HG03025 (cell line): ENCODE results near the gene FXN.
"Not testable (repeated sequence)": the region's sequence is repeated elsewhere in the genome, so short reads cannot be mapped to it uniquely, and the experiment has no call there.

ENCODE experiments used
- ATAC-seq: cut with Tn5 transposase; IDR thresholded peaks from one replicate; pipeline ENCODE4 v1.9.1; 2021; ENCODE audit warnings: mild to moderate bottlenecking, moderate library complexity; ENCODE audit not compliant: unreplicated experiment, low FRiP score

Gene FXN

DNA sequence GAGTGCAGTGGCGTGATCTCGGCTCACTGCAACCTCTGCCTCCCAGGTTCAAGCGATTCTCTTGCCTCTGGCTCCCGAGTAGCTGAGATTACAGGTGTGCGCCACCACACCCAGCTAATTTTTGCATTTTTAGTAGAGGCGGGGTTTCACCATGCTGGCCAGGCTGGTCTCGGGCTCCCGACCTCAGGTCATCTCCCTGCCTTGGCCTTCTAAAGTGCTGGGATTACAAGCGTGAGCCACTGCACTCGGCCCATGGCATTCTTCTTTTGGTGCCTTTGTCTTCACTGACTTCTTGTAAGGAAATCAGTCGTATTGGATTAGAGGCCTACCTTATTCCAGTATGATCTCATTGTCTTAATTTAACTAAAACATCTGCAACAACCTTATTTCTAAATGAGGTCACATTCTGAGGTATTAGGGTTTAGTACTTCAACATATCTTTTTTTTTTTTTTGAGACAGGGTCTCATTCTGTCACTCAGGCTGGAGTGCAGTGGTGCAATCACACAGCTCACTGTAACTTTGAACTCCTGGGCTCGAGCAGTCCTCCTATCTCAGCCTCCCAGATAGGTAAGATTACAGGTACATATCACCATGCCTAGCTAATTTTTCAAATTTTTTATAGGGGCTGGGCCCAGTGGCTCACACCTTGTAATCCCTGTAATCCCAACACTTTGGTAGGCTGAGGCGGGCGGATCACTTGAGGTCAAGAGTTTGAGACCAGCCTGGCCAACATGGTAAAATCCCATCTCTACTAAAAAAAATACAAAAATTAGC lies 59.0 kb downstream of the FXN start:
- ATAC-seq, result not testable (repeated sequence)

DNA sequence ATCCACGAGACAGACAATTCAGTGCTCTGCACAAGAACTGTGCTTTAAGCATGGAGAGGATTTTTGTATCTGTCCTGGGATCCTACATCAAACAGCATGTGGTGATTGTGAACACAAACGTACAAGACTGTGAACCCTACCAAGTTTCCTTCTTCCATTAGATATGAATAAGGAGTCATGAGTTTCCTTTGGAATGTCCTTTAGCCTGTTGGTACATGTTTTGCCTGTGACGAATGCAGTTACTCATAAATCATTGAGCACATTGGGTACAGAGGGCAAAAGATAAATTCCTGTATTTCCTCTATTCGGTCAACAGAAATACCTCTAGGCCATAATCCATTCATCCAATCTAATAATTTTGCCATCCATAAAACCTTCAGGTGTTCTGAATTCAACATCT lies 61.5 kb downstream of the FXN start:
- ATAC-seq, result no peak

GRCh38 chr9:69097923-69098593 lies 62.5 kb downstream of the FXN start:
- no peak for ATAC-seq

DNA sequence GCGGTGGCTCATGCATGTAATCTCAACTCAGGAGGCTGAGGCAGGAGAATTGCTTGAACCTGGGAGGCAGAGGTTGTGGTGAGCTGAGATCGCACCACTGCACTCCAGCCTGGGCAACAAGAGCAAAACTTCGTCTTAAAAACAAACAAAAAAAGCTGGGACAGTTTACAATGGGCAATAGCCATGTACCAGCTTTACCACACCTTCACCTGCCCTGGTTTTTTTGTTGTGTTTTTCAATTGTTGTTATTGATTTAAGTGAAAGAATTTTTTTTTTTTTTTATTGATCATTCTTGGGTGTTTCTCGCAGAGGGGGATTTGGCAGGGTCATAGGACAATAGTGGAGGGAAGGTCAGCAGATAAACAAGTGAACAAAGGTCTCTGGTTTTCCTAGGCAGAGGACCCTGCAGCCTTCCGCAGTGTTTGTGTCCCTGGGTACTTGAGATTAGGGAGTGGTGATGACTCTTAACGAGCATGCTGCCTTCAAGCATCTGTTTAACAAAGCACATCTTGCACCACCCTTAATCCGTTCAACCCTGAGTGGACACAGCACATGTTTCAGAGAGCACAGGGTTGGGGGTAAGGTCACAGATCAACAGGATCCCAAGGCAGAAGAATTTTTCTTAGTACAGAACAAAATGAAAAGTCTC lies 67.9 kb downstream of the FXN start:
- ATAC-seq, result not testable (repeated sequence)

DNA sequence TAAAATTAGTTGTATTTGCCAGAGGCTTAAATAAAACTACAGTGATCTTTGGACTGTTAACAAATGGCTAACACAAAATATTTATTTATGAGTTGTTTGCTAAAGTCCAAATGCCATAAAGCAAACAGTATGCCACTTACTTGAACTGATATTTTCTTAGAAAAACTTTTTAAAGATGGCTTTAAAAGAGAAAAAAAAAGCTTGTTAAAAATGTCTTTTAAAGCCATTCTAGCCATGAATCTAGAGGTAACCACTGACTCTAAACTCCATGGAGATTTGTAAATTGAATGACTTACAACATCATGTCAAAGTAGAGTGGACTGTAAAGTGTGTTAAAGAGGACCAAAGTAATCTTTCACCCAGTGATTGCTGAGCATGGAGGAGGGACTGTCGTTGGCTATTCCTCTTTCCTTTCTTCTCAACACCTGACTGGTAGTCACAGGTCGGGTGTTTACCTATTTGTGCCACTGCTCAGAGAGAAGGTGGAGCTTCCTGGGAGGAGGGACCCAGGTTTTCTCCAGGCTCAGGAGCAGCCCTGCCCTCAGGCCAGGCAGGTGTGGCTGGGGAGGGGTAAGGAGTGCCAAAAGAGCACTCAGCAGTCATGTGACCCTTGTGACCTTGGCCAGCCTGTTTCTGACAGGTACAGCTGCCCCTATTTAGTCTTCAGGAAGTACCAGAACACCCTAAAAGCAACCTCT lies 69.4 kb downstream of the FXN start:
- ATAC-seq, result no peak

DNA sequence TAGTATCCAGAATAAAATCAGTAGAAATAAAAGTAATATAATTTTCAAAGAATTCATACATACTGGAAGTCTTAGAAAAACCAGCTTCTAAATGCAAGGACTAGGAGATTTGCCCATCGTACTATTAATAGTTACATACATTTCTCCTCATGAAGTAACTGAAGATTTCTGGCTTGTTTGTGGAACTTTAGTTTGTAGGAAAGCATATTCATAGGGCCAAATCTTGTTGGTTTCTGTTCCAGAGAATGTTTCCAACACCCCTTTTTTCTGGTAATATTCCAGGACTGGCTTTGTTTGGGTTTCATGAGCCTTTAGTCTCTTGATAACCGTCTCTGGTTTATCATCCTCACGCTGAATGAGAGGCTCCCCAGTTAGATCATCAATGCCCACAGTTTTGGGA lies 72.2 kb downstream of the FXN start:
- ATAC-seq, result no peak

GRCh38 chr9:69108706-69109105 lies 73.2 kb downstream of the FXN start:
- not testable (repeated sequence) for ATAC-seq

DNA sequence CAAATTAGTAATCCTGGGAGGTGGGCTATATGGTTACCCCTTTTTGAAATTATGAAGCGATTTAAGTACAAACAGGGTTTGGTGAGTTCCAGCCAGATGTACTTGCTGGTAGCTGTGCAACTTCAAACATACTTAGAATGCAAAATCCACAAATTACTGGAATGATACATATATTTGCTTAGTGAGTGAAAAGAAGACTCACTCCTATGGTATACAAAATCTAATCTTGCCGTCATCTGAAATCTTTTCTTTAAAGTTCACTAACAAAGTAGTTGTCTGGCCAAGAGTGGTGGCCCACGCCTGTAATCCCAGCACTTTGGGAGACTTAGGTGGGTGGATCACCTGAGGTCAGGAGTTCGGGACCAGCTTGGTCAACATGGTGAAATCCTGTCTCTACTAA lies 73.6 kb downstream of the FXN start:
- ATAC-seq, result no peak

DNA sequence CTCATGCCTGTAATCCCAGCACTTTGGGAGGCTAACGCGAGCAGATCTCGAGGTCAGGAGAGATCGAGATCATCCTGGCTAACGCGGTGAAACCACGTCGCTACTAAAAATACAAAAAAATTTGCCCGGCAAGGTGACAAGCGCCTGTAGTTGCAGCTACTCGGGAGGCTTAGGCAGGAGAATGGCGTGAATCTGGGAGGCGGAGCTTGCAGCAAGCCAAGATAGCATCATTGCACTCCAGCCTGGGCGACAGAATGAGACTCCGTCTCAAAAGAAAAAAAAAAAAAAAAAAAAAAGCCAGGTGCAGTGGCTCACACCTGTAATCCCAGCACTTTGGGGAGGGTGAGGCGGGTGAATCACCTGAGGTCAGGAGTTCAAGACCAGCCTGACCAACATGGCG lies 77.1 kb downstream of the FXN start:
- ATAC-seq, result not testable (repeated sequence)

- no peak for ATAC-seq
Observed at GRCh38 chr9:69115621-69116020, 80.1 kb downstream of the FXN start.

DNA sequence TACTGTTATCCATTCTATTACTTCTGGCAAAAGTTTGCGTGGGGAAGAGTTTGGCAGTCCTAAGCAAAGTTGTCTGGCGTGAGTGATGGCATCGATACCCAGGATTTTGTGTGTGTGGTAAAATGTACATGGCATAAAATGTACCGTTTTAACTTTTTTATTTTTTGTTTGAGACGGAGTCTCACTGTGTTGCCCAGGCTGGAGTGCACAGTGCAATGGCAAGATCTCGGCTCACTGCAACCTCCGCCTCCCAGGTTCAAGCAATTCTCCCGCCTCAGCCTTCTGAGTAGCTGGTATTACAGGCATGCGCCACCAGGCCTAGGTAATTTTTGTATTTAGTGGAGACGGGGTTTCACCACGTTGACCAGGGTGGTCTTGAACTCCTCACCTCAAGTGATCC lies 83.1 kb downstream of the FXN start:
- no peak for ATAC-seq

DNA sequence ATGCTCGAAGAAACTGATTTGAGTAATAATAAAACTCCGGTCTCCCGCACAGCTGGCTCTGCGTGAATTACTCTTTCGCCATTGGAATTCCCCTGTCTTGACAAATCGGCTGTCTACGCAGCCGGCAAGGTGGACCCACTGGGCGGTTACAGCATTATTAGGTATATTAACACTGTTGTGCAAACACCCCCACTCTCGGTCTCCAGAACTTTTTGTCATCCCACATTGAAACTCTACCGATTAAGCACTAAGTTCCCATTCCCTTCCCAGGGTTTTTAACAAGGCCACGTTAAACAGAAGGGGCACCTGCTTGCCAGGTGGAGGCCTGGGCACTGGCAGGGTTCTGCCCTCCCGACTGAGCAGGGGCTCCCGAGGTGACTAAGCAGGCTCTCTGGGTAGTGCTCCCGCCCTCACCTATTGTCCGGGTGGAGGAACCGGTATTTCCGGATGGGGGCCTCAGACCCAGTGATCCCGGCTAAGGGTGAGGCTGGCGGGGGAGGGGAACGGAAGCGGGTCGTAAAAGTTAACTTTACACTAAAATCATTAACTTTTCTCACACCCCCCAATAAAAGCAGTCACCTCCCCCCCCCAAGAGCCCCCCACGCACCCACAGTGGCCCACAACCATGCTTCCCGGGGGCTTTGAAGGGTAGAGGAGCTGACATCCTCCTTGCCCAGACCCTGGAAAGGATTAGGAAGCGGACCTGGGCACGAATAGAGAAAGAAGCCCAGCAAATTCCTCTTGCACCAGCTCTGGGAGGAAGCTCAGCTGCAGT lies 85.0 kb downstream of the FXN start:
- ATAC-seq, result no peak

GRCh38 chr9:69121155-69122081 lies 85.9 kb downstream of the FXN start:
- peak; percentile 63 for ATAC-seq

GRCh38 chr9:69122082-69122548 lies 86.6 kb downstream of the FXN start:
- ATAC-seq, result peak; percentile 49

DNA sequence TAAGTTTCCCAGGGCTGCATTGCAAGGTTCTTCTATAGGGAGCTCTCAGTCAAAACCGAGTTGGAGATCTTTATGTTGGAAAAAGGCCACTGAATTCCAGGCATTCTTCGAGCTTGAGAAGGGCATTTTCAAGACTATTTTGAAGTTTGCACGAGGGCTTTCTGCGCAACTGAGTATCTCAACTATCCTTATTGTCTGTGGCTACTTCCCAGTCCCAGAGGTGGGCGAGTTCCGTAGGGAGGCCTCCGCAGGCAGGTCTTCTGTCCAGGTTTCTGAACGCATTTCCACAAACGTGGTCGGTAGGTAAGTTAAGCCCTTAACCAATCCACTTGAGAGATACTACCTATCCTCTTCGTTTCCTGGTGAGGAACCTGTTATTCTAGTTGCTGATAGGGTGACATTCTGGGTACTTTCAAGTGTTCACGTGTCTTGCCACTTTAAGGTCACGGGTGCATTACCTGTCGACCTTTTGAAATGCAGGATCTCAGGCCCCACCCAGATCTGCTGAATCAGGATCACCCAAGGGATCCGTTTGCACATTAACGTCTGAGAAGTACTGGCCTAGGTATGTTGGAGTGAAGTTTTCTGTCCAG lies 87.1 kb downstream of the FXN start:
- no peak for ATAC-seq

DNA sequence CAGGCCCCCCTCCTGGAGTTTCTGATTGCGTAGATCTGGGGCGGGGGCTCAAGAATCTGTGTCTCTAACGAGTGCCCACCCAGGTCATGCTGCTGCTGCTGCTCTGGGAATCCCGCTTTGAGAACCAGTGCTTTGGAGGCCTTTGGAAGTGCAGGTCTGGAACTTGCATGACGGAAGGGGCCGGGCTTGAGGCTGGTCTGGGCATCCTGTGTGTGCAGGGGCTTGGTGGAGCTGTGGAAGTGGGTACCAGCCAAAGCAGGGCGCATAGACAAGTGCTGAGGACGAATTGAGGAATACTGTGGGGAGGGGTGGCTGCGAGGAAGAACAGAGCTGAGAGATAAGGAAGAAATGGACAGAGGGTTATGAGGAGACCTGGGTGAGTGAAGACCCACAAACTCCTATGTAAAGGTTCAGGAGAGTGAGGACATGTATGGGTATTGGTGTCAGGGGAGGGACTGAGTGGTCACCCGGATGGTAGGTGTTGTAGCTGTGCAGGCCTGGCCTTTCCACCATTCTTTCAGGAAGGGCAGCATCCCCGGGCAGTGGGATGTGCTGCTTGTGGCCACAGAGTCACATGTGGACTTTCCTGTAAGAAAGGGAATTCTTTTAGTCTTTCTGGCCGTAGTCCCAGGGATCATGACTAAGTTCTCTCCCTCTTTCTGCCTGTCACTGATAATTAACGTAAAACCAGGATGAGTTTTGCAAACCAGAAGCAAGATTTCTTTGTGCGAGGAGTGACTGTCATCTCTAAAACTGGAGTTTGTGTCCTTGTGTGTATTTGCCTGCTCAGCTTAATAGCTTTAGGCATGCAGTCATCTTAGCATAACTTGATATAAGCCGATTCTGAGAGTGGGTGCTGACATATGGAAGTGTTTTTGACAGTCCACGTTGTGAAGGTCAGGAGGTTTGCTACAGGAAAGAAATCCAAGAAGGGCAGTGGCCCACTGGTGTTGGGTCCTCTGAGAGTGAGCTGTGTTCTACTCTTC lies 95.2 kb downstream of the FXN start:
- ATAC-seq, result no peak

DNA sequence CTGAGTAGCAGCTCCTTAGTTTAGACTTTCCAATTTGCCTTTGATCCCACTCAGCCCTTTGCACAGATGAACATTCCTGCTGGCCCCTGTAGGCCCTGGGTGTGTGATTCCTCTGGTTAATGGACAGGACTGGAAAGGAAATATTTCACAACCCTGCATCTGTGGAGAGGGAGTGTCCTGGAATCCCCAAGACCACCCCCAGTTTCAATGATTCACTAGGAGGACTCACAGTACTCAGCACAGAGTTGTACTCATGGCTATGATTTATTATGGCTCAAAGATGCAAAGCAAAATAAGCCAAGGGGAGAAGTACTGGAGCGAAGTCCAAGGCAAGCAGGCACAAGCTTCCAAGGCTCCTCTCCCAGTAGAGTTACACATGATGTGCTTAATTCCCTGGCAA lies 96.1 kb downstream of the FXN start:
- ATAC-seq, result no peak

GRCh38 chr9:69132361-69132760 lies 96.8 kb downstream of the FXN start:
- ATAC-seq, result no peak
